Lung (tissue), 12 donors: ENCODE results near the gene PRSS33. TPM values are rescaled to one million over a fixed set of nuclear protein-coding genes. Genes with fewer than 3 reads are reported as not detected.

Experiments used
- ATAC-seq: fragments of 200-7000 bp; cut with Tn5 transposase; one replicate; pipeline ENCODE4 v1.9.1; 2020; ENCODE audit warnings: moderate number of reproducible peaks; ENCODE audit not compliant: insufficient read depth, low FRiP score
- DNase-seq, 3 donors: peaks; one replicate each; pipeline ENCODE4 v3.0.0-alpha.2; 2013 to 2017
- H3K27ac ChIP-seq, 2 donors: one replicate each; pipeline ENCODE4 v1.5.1; 2013; ENCODE audit warnings: mild to moderate bottlenecking in 2 of 2, moderate library complexity in 2 of 2, control low read depth in 1 of 2, inconsistent platforms in 1 of 2, low read depth in 1 of 2, low read length in 1 of 2
- H3K27me3 ChIP-seq, 3 donors: one replicate each; pipeline ENCODE4 v1.5.1; 2013; ENCODE audit warnings: low read length in 2 of 3; ENCODE audit not compliant: control insufficient read depth in 3 of 3, insufficient read depth in 3 of 3
- H3K36me3 ChIP-seq, 4 donors: one replicate each; pipeline ENCODE4 v1.5.1; 2013; ENCODE audit warnings: low read length in 4 of 4, mild to moderate bottlenecking in 1 of 4, moderate library complexity in 1 of 4; ENCODE audit not compliant: control insufficient read depth in 4 of 4, insufficient read depth in 4 of 4
- H3K4me1 ChIP-seq, 5 donors: one replicate each; pipeline ENCODE4 v1.5.1; 2013; ENCODE audit warnings: low read length in 5 of 5, mild to moderate bottlenecking in 2 of 5, moderate library complexity in 1 of 5; ENCODE audit not compliant: control insufficient read depth in 5 of 5, insufficient read depth in 5 of 5
- H3K4me3 ChIP-seq: one replicate; pipeline ENCODE4 v1.5.1; 2013; ENCODE audit warnings: mild to moderate bottlenecking, control low read depth, moderate library complexity
- H3K9ac ChIP-seq, 2 donors: one replicate each; pipeline ENCODE4 v1.5.1; 2013; ENCODE audit warnings: low read length in 2 of 2, control low read depth in 1 of 2; ENCODE audit not compliant: insufficient read depth in 1 of 2
- H3K9me3 ChIP-seq, 4 donors: one replicate each; pipeline ENCODE4 v1.5.1; 2013; ENCODE audit warnings: low read length in 3 of 4, mild to moderate bottlenecking in 1 of 4, moderate library complexity in 1 of 4; ENCODE audit not compliant: control insufficient read depth in 4 of 4, insufficient read depth in 3 of 4
- WGBS, 2 donors: extraction: QIAGEN DNeasy Blood & Tissue Kit; methylation state at CpG; one replicate each; pipeline ENCODE4 v1.1.7; 2013; 5-methylcytosine and 5-hydroxymethylcytosine counted together
- polyA plus RNA-seq, 2 donors: library from polyadenylated mRNA; stranded (reverse); fragments of 200-250 nt; gene quantifications; one replicate each; pipeline ENCODE4 v1.2.1, GENCODE V29; 2013
- total RNA-seq, 2 donors: library from RNA; depleted of rRNA in 1 of 2; stranded (reverse); fragments of >200 nt in 1 of 2; gene quantifications; one replicate each; pipeline ENCODE4 v1.2.1, GENCODE V29; 2014 to 2021
- TF ChIP-seq, protein P1 (sequence below): IDR thresholded peaks from 2 replicates; pipeline ENCODE4 v1.5.1; 2012; ENCODE audit warnings: mild to moderate bottlenecking; ENCODE audit errors: control extremely low read depth, extremely low read depth
- donor health status: control.
- donor health status: control.
- donor health status: Bipolar disorder and iron deficiency.
- donor health status: healthy.
- donor health status: DM: yes; HTN: yes; CAD: no.

The PRSS33 gene
- total and polyA plus RNA-seq, 4 donors, result 0.08 to 0.12 TPM; not detected in 2

DNA sequence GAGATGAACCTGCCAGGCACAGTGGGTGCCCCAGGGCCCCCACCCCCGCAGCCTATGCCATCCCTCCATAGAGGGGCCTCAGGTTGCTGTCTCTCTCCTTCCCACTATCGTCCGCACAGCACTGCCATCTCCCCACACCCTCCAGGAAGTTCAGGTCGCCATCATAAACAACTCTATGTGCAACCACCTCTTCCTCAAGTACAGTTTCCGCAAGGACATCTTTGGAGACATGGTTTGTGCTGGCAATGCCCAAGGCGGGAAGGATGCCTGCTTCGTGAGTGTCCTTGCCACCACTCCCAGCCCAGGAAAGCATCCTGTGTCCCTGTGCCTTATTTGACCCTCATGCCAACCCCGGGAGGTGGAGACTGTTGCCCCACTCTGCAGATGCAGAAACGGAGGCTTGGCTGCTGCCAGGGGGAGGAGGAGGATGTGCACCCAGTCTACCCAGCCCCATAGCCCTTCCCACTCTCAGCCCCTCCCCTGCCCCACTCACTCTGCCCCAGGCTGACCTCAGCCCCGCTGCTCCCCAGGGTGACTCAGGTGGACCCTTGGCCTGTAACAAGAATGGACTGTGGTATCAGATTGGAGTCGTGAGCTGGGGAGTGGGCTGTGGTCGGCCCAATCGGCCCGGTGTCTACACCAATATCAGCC, 33.6 kb upstream of the PRSS33 start:
- no peaks in the 10 kb centered on the region for H3K9me3 ChIP-seq
- WGBS, 2 donors, result 76 to 84% methylated on average over 14 of the region's 14 CpGs
- TF ChIP-seq, protein P1, sequence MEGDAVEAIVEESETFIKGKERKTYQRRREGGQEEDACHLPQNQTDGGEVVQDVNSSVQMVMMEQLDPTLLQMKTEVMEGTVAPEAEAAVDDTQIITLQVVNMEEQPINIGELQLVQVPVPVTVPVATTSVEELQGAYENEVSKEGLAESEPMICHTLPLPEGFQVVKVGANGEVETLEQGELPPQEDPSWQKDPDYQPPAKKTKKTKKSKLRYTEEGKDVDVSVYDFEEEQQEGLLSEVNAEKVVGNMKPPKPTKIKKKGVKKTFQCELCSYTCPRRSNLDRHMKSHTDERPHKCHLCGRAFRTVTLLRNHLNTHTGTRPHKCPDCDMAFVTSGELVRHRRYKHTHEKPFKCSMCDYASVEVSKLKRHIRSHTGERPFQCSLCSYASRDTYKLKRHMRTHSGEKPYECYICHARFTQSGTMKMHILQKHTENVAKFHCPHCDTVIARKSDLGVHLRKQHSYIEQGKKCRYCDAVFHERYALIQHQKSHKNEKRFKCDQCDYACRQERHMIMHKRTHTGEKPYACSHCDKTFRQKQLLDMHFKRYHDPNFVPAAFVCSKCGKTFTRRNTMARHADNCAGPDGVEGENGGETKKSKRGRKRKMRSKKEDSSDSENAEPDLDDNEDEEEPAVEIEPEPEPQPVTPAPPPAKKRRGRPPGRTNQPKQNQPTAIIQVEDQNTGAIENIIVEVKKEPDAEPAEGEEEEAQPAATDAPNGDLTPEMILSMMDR, result no peak
- peaks cover 0 to 3% (median 0%) of the 10 kb centered on the region in 3 donors for H3K27me3 ChIP-seq
- DNase-seq (no peak), ATAC-seq (no peak)
- H3K27ac ChIP-seq, result no peak overlapping the region
- no peak overlapping the region for H3K9ac ChIP-seq
- no peaks in the 10 kb centered on the region for H3K4me1 ChIP-seq
- H3K4me3 ChIP-seq, result no peak overlapping the region
- no peaks in the 10 kb centered on the region for H3K36me3 ChIP-seq

DNA sequence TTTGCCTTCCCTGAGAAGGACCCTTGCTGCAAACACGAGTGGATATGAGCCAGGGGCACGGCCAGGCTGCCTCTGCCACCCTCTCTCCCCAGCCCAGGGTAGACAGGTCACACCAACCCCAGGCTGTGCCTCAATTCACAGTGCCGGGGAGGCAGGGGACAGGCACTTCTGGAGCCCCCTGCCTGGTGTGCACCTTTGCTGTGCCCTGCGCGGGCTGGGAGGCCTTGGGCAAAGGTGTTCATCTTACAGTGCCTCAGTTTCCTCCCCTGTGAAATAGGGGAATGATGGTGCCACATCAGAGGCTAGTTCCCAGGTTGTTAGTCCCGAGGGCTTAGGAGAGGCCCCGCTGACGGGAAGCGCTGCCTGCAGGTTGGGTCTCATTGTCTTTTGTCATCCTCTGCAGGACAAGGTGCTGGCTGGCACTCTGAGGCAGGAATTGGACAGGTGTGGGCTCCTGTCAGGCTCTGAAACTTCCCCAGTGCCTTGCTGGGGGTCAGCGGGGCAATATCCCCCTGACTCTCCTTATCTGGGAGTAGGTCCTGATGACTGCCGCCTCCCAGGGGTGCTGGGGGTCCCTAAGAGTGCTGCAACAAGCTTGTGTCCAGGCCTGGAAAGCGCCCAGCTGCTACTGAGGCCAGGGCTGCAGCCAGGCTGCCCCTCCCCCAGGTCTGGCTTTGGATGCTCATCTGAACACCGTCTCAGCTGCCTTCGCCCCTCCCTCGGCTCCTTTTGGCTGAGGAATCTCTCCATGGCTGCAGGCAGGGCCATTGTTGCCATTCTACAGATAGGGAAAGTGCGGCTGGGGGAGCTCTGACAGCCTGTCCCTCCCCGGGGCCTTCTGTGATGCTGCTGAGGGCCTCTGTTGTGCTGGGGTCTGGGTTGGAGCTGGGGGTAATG, 32.8 kb upstream of the PRSS33 start:
- Histone ChIP-seq H3K36me3 (no peaks in the 10 kb centered on the region), H3K9ac (no peak overlapping the region), H3K27me3 (peaks cover 0 to 3% (median 0%) of the 10 kb centered on the region in 3 donors), H3K27ac (no peak overlapping the region), H3K4me3 (no peak overlapping the region), H3K4me1 (no peaks in the 10 kb centered on the region), H3K9me3 (no peaks in the 10 kb centered on the region)
- 75 to 89% methylated on average over 17 of the region's 17 CpGs for WGBS, 2 donors
- ATAC-seq (no peak), DNase-seq (no peak)
- TF ChIP-seq, protein P1, result no peak

DNA sequence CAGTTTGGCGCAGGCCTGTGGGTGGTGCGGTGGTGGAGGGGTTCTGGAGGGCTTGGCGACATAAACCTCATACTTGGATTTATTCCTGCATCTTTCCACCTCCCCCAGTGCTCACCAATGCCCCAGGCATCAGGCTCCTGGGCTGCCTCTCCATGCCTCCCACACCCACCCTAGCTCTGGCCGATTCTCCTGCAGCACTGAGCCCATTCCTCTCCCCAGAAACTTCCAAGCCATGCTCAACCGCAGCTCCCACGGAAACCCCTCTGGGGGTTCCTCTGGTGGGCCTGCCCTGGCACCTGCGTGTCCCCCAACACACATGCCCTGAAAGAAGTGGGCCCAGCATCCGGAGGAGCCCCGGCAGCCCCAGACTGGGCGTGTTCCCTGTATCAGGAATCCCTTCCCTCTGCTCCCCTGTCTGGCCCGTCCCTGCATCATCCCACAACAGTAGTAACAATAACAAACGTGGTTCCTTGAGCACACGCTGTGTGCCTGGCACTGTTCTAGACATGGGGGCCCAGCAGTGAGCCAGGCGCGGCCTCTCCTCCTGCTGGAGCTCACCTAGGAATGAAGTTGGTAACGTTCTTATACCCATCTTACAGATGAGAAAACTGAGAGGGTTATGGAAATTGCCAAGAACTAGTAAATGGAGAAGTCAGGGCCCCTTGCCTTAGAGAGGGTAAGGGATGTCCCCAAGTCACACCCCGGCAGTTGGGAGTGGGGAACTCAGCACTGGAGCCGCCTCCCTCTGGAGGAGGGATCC, 32.0 kb upstream of the PRSS33 start:
- peak in 1 of 3 donors; percentile 7 for DNase-seq
- Histone ChIP-seq H3K4me3 (no peak overlapping the region), H3K27ac (no peak overlapping the region), H3K4me1 (no peaks in the 10 kb centered on the region), H3K27me3 (peaks cover 0 to 6% (median 0%) of the 10 kb centered on the region in 3 donors), H3K36me3 (no peaks in the 10 kb centered on the region), H3K9ac (no peak overlapping the region), H3K9me3 (no peaks in the 10 kb centered on the region)
- ATAC-seq, result no peak
- TF ChIP-seq, protein P1, result no peak
- WGBS, 2 donors, result 84 to 88% methylated on average over 18 of the region's 18 CpGs
